Nephron progenitor cell (in vitro differentiated cells): Measurements from ENCODE around the gene CHD6.

Experiments used
- DNase-seq: peaks from one replicate; pipeline ENCODE4 v3.0.0; 2021
- H3K27ac Mint-ChIP-seq: 2 replicates; pipeline ENCODE4 v1.8.0; 2021; ENCODE audit warnings: mild to moderate bottlenecking, moderate library complexity, mixed read lengths
- H3K27me3 Mint-ChIP-seq: 2 replicates; pipeline ENCODE4 v1.8.0; 2021; ENCODE audit warnings: mild to moderate bottlenecking, low read depth, mixed read lengths; ENCODE audit not compliant: poor library complexity
- H3K36me3 Mint-ChIP-seq: 2 replicates; pipeline ENCODE4 v1.8.0; 2021; ENCODE audit warnings: low read depth, mixed read lengths
- H3K4me1 Mint-ChIP-seq: 2 replicates; pipeline ENCODE4 v1.8.0; 2021; ENCODE audit warnings: mixed read lengths
- H3K4me3 Mint-ChIP-seq: 2 replicates; pipeline ENCODE4 v1.8.0; 2021; ENCODE audit warnings: mild to moderate bottlenecking, moderate library complexity, mixed read lengths
- H3K9me3 Mint-ChIP-seq: 2 replicates; pipeline ENCODE4 v1.8.0; 2021; ENCODE audit warnings: mild to moderate bottlenecking, moderate library complexity, mixed read lengths
- CTCF ChIP-seq: fragments of 200-600 bp; sonication (generic); IDR thresholded peaks from 2 replicates; pipeline ENCODE4 v1.5.0; 2021; ENCODE audit warnings: antibody characterized with exemption

Gene CHD6

DNA sequence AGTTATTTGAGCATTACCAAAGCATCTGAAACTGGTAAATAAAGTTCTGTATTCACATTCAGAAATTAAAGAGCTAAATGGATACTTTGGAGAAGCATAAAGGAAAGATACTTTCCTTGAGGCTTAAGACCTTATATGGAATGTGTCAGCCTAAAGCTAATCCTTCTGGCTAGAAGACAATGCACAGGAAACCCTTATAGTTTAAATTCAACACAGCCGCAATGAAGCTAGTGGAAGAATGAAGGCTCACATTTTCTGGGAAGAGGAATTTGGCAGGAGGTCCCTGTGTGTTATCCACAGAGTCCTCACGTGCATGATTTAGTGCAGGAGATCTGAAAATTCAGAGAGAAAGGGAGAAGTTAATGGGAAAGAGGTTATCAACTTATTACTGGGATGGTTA, 21.5 kb upstream of the CHD6 start:
- no peak for DNase-seq
- H3K9me3 Mint-ChIP-seq, result no peaks in the 10 kb centered on the region
- H3K27me3 Mint-ChIP-seq, result peaks cover 14% of the 10 kb centered on the region
- H3K4me3 Mint-ChIP-seq, result no peak overlapping the region
- no peak for TF ChIP-seq CTCF
- H3K36me3 Mint-ChIP-seq, result no peaks in the 10 kb centered on the region
- no peaks in the 10 kb centered on the region for H3K4me1 Mint-ChIP-seq
- H3K27ac Mint-ChIP-seq, result no peak overlapping the region

- TF ChIP-seq CTCF, result no peak
- Mint-ChIP-seq H3K36me3 (no peaks in the 10 kb centered on the region), H3K4me1 (no peaks in the 10 kb centered on the region), H3K27ac (no peak overlapping the region), H3K4me3 (no peak overlapping the region), H3K9me3 (no peaks in the 10 kb centered on the region), H3K27me3 (peaks cover 14% of the 10 kb centered on the region)
- DNase-seq, result no peak
Observed at GRCh38 chr20:41638456-41638855, 20.3 kb upstream of the CHD6 start.

DNA sequence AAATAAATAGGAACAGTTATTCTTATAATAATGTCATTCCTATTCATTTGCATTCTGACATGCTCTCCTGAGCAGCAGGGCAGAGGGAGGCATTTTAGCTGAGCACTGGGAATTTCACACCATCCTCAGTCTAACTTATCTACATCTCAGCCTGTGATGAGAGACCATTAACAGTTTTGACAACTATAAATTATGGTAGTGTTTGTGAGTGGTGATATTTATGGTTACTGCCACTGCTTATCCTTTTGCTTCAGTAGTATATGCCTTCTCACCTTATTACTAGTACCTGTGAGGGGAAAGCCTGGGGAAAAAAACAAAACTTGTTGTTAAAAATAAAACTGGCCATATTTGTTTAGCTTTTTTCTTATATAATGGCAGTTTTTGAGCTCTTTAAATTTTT, 17.0 kb upstream of the CHD6 start:
- H3K4me3 Mint-ChIP-seq, result no peak overlapping the region
- DNase-seq, result no peak
- H3K36me3 Mint-ChIP-seq, result no peaks in the 10 kb centered on the region
- H3K27me3 Mint-ChIP-seq, result peaks cover 10% of the 10 kb centered on the region
- no peaks in the 10 kb centered on the region for H3K9me3 Mint-ChIP-seq
- no peaks in the 10 kb centered on the region for H3K4me1 Mint-ChIP-seq
- TF ChIP-seq CTCF, result no peak
- H3K27ac Mint-ChIP-seq, result no peak overlapping the region

DNA sequence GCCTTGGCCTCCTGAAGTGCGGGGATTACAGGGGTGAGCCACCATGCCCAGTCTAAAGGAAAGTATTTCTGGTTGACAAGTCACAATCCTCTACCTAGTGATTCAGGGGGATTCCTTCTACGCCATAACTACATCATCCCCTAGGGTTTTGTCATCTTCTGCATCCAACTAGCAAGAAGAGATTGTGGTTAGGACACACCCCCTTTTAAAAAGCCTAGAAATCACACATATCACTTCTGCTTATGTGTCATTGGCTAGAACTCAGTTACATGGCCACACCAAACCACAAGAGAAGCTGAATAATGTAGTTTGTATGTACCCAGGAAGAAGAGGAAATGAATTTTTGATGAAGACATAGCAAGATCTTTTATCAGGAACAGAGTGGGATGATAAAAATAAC, 14.7 kb upstream of the CHD6 start:
- Mint-ChIP-seq H3K4me3 (no peak overlapping the region), H3K4me1 (no peaks in the 10 kb centered on the region), H3K27ac (no peak overlapping the region), H3K36me3 (no peaks in the 10 kb centered on the region), H3K9me3 (no peaks in the 10 kb centered on the region), H3K27me3 (no peaks in the 10 kb centered on the region)
- no peak for DNase-seq
- TF ChIP-seq CTCF, result no peak

GRCh38 chr20:41631826-41632225, 13.6 kb upstream of the CHD6 start:
- Mint-ChIP-seq H3K4me3 (no peak overlapping the region), H3K36me3 (no peaks in the 10 kb centered on the region), H3K9me3 (no peaks in the 10 kb centered on the region), H3K27ac (no peak overlapping the region), H3K27me3 (no peaks in the 10 kb centered on the region), H3K4me1 (no peaks in the 10 kb centered on the region)
- no peak for TF ChIP-seq CTCF
- DNase-seq, result no peak

GRCh38 chr20:41630846-41631245, 12.7 kb upstream of the CHD6 start:
- DNase-seq, result no peak
- Mint-ChIP-seq H3K27me3 (no peaks in the 10 kb centered on the region), H3K9me3 (no peaks in the 10 kb centered on the region), H3K36me3 (no peaks in the 10 kb centered on the region), H3K4me3 (no peak overlapping the region), H3K4me1 (no peaks in the 10 kb centered on the region), H3K27ac (no peak overlapping the region)
- no peak for TF ChIP-seq CTCF
